GM19438 (cell line): ENCODE measurements around the gene TRIM45.
"Not testable (repeated sequence)": the region's sequence is repeated elsewhere in the genome, so short reads cannot be mapped to it uniquely, and the experiment has no call there.

Experiments
- ATAC-seq: cut with Tn5 transposase; IDR thresholded peaks from one replicate; pipeline ENCODE4 v1.9.1; 2021; ENCODE audit warnings: low read depth; ENCODE audit not compliant: unreplicated experiment

The TRIM45 gene, protein sequence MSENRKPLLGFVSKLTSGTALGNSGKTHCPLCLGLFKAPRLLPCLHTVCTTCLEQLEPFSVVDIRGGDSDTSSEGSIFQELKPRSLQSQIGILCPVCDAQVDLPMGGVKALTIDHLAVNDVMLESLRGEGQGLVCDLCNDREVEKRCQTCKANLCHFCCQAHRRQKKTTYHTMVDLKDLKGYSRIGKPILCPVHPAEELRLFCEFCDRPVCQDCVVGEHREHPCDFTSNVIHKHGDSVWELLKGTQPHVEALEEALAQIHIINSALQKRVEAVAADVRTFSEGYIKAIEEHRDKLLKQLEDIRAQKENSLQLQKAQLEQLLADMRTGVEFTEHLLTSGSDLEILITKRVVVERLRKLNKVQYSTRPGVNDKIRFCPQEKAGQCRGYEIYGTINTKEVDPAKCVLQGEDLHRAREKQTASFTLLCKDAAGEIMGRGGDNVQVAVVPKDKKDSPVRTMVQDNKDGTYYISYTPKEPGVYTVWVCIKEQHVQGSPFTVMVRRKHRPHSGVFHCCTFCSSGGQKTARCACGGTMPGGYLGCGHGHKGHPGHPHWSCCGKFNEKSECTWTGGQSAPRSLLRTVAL

GRCh38 chr1:117121589-117122329 lies at the start of gene TRIM45:
Gene TRIM45, minus strand, starts transcription at chr1:117121749. Its CDS starts 548 bp downstream, at chr1:117121201.
- peak; percentile 86 for ATAC-seq

GRCh38 chr1:117169871-117170596 lies 48.5 kb upstream of the TRIM45 start:
- no peak for ATAC-seq

- ATAC-seq: no peak
These were observed 45.9 kb upstream of the TRIM45 start for GRCh38 chr1:117167402-117167801.

GRCh38 chr1:117166076-117166475 lies 44.5 kb upstream of the TRIM45 start:
- no peak for ATAC-seq

DNA sequence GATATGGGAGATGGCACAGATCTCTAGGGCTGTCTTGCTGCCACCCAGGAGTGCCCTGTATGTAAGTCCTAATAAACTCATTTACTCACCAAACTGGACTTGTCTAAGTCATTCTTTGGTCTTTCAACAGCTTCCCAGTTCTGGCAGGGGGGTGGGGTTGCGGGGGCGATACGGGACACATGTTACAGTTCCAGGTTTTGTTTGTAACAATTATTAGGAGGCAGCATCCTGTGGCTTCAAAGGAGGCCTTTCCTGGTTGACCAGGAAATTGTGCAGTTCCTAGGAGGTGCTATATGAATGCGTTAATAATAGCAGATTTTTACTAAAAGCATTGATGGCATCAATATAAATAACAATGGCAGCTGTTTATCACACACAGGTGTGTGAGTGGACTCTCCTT lies 42.7 kb upstream of the TRIM45 start:
- no peak for ATAC-seq

GRCh38 chr1:117162816-117163215 lies 41.3 kb upstream of the TRIM45 start:
- no peak for ATAC-seq

DNA sequence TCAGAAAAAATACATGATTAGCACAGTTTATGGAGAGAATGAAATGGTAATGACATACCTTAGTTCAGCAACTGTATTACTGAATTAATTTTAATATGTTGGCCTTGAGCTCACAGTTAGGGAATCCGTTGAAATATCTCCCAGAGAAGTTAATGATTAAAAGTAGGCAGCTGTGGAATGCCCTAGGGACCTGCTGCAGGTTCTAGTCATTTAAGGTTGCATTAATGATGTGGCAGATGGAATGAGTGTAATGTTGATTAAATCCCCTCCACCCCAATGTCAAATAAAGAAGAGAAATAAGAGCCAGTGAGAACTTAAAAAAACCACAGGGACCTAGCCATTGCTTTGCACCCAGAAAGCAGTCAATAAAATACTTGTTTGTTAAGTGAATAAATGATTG lies 40.3 kb upstream of the TRIM45 start:
- no peak for ATAC-seq

- ATAC-seq: not testable (repeated sequence)
These were observed 29.8 kb upstream of the TRIM45 start for GRCh38 chr1:117151305-117151704.

- ATAC-seq: no peak
These were observed 28.8 kb upstream of the TRIM45 start for GRCh38 chr1:117150316-117150715.

DNA sequence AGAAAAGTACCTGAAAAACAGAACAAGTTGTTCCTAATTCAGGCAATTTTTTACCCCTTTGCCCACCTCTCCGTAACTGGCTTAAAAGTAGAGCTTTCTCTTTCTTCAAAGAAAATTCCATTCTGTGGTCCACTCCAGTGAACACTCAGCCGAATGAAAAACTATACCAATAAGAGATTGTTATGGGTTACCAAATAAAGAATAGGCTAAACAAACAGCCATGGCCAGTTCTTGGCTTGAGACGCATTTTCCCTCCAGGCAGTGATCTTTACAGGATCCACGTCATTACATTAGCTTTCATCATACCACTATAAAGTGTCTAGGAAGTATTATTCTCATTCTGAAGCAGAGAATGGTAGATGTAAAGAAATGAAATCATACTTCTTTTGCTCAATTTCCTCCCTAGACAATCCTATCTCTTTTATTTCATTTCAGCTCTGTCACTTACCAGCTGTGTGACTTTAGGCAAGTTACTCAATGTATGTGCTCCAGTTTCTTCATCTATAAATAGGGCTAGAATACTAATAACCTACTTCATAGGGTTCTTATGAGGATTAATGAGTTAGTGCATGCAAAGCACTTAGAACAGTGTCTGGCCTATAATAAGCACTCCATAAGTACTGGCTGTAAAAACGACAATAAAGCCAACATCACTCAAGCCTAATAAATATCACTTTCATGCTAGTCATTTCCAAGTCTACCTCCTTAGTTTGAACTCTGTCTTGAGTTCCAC lies 26.5 kb upstream of the TRIM45 start:
- ATAC-seq: no peak

- ATAC-seq: no peak
These were observed 25.8 kb upstream of the TRIM45 start for GRCh38 chr1:117147341-117147831.

GRCh38 chr1:117146575-117147340 lies 25.2 kb upstream of the TRIM45 start:
- no peak for ATAC-seq

GRCh38 chr1:117146072-117146471 lies 24.5 kb upstream of the TRIM45 start:
- ATAC-seq: no peak

- no peak for ATAC-seq
These were observed 22.3 kb upstream of the TRIM45 start for GRCh38 chr1:117143871-117144270.

DNA sequence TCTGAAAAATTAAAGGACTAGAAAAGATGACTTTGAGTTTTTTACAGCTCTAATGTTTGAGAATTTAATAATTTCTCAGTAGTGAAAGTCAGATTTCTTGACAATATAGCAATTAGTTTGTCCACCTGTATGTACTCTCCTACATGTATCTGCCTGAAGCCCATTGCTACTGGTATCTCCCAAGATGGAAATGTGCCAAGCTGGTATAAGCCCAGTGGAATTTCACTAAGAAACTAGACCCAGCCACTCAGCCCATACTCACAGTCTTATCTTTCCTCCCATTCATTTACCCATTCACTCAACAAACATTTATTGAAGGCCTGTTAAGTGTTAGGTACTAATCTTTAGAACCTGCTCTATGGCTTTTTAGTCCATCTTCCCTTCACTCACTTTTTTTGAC lies 21.6 kb upstream of the TRIM45 start:
- no peak for ATAC-seq

- no peak for ATAC-seq
These were observed 20.7 kb upstream of the TRIM45 start for GRCh38 chr1:117142200-117142599.

- no peak for ATAC-seq
These were observed 17.0 kb upstream of the TRIM45 start for GRCh38 chr1:117138561-117138960.

DNA sequence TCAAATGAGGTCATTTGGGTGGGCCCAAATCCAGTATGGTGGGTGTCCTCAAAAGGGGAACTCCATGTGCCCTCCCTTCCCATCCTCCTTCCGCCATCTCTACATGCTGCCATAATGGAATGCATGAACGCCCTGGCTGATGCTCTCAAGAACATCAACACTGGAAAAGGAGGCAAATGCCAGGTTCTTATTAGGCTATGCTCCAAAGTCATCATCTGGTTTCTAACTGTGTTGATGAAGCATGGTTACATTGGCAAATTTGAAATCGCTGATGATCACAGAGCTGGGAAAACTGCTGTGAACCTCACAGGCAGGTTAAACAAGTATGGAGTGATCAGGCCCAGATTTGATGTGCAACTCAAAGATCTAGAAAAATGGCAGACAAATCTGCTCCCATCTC lies 16.6 kb upstream of the TRIM45 start:
- no peak for ATAC-seq

- ATAC-seq: no peak
These were observed 15.8 kb upstream of the TRIM45 start for GRCh38 chr1:117137281-117137855.
